Adrenal gland (tissue), 5 donors: ENCODE measurements around the gene TEKTIP1.

Experiments used
- CTCF ChIP-seq, 6 experiments: fragments of 450-650 bp in 4 of 6; fragments of 200-600 bp in 2 of 6; sonication (generic) in 1 of 6; IDR thresholded peaks; 1 replicate in 5 of 6; 2 replicates in 1 of 6; pipeline versions ENCODE4 v1.5.1 to v1.8.0; 2016 to 2021; ENCODE audit warnings: antibody characterized with exemption in 6 of 6, mild to moderate bottlenecking in 2 of 6, moderate library complexity in 1 of 6
- POLR2A ChIP-seq, 2 donors: fragments of 450-650 bp; IDR thresholded peaks; one replicate each; pipeline ENCODE4 v1.6.1; 2017; ENCODE audit warnings: antibody characterized with exemption in 2 of 2, mild to moderate bottlenecking in 2 of 2, moderate library complexity in 1 of 2
- donor health status: DM: no; HTN: no; CAD: no.

- TF ChIP-seq CTCF (IDR thresholded peaks at IDR 0.05), result no peak
- no peak for TF ChIP-seq POLR2A (IDR thresholded peaks at IDR 0.05)
Measured at GRCh38 chr19:3535563-3535965, 3.4 kb upstream of the TEKTIP1 start.
